Activated CD4-positive, alpha-beta T cell treated with anti-CD3 and anti-CD28 coated beads, Interleukin-2, amount 50 U/mL, for 4 hours (primary cell): ENCODE measurements around the gene LRRC7.
"Not testable (repeated sequence)": the region's sequence is repeated elsewhere in the genome, so short reads cannot be mapped to it uniquely, and the experiment has no call there.

Experiments
- DNase-seq, 2 experiments: peaks; one replicate each; pipeline ENCODE4 v3.0.0-alpha.2; 2020

The LRRC7 gene

GRCh38 chr1:69702085-69702484, 134.4 kb downstream of the LRRC7 start:
- DNase-seq: no peak

GRCh38 chr1:69706473-69706872, 138.8 kb downstream of the LRRC7 start:
- DNase-seq: no peak

DNA sequence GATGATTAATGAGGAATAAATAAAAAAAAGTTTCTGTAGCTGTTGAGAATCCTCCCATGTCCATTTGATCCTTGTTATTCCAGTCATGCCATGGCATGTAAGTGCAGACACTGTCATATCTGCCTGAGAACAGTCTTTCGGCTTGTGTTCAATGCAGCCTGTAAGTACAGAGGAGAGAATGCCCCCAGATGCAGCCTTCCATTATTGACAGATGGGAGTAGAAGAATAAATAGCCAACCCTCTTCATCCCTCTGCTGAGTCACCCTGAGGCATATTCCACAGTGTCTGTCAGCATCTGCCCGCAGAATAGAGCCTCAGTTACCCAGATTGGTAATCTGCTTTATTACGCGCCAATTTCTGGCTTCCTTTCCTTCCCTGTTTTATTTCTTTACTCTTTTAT, 139.4 kb downstream of the LRRC7 start:
- DNase-seq: no peak

DNA sequence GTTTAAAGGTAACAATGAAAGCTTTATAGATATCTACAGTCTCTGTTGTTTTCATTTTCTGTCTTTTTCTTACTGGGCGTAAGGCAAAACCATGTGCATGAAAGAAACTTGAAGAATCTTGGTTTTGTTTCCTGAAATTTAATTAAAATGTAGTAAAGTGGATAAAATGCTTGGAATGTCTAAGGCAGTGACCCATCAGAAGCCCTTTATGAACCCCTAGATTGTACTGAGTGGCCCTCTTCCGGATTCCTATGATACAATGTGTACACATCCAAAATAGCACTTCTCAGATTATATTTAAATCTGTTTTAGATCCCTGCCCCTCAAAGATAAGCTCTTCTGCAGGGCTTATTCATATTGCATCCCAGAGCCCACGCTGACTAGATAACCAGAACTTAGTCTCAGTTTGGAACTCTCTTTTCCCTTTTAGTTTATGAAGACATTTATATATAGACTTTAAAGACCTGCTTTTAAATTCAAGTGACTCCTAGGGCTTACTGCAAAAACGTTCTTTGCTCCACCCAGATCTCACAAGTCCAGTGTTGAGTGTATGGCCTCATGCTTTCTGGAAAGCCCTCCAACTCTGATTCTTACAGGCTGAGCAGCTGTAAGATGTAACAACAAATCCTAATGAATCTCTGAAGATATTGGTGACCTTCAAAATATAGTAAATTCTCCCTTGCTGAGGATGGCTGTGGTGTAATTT, 142.9 kb downstream of the LRRC7 start:
- no peak for DNase-seq

DNA sequence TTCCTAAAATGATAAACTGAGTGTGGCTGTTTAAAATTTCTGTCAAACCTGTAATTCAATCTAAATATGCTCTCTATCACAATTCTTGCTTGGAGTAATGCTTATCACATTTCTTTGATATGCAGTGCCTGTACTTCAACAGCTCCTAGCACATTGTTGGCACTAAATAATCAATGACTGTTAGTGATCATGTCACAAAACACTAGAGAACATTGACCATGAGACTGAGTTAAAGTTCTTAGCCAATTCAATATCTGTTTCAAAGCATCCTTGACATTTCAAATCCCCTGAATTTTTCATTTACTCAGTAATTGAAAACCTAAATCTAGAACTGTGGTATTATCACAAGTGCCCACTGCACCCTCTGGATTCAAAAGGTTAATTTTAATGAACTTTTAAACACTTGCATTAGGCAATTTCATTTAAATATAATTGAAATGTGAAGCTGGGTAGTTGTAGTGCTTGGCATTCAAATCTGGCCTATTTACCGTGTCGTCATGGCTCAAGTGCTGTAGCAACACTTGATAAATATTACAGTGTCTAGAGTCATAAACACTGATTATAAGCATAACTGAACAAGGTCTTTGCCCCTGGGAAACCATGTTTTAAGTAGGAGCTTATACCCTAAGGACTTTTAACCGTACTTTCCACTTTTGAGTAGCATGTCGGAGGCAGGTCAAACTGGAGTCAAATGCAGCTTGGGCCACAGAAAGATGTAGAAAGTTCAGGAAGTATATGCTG, 143.6 kb downstream of the LRRC7 start:
- DNase-seq: no peak

- DNase-seq: not testable (repeated sequence)
Measured at GRCh38 chr1:69717834-69718233, 150.1 kb downstream of the LRRC7 start.

GRCh38 chr1:69728206-69728605, 160.5 kb downstream of the LRRC7 start:
- DNase-seq: no peak

GRCh38 chr1:69733061-69733460, 165.3 kb downstream of the LRRC7 start:
- no peak for DNase-seq

- no peak for DNase-seq
Measured at GRCh38 chr1:69737527-69738185, 169.9 kb downstream of the LRRC7 start.

GRCh38 chr1:69738458-69739250, 170.9 kb downstream of the LRRC7 start:
- DNase-seq: no peak

- DNase-seq: no peak
Measured at GRCh38 chr1:69739251-69739605, 171.5 kb downstream of the LRRC7 start.

GRCh38 chr1:69743146-69743545, 175.4 kb downstream of the LRRC7 start:
- no peak for DNase-seq

- no peak for DNase-seq
Measured at GRCh38 chr1:69744381-69744780, 176.7 kb downstream of the LRRC7 start.

DNA sequence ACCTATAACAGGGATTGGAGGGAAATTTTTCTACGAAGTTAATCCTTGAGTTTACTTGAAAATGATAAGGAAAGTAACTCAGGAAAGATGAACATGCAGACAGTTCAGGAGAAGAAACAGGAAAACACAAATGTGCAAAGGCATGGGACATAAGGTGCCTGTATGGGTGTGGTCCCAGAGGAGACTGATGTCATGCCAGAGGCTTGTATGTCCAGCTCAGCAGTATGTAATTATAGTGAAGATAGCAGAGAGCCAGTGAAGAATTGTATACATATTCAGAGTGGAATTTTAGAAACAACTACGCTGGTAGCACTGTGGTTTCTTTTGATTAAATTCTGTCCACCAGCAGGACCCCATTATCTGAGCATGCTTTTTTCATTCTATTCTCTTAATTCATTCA, 179.5 kb downstream of the LRRC7 start:
- DNase-seq: no peak

GRCh38 chr1:69750638-69751037, 182.9 kb downstream of the LRRC7 start:
- DNase-seq: no peak

- DNase-seq: no peak
Measured at GRCh38 chr1:69752831-69753230, 185.1 kb downstream of the LRRC7 start.

DNA sequence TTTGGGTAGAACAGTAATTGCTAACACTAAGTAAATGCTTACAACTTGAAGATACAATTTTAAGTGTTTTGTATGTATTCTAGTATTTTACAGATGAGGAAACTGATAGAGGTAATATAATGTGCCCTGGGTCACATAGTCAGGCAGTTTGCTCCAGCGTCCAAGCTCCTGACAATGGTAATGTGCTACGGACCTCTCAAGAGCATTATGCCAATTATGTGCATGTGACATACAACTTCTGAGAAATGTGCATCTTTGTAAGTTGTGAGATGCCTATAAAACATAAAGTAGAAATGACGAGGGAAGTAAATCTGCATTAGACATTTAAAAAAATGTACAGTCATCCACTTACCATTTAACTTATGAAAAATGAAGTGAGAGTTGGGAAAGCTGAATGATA, 186.8 kb downstream of the LRRC7 start:
- no peak for DNase-seq

- no peak for DNase-seq
Measured at GRCh38 chr1:69755647-69756046, 187.9 kb downstream of the LRRC7 start.

DNA sequence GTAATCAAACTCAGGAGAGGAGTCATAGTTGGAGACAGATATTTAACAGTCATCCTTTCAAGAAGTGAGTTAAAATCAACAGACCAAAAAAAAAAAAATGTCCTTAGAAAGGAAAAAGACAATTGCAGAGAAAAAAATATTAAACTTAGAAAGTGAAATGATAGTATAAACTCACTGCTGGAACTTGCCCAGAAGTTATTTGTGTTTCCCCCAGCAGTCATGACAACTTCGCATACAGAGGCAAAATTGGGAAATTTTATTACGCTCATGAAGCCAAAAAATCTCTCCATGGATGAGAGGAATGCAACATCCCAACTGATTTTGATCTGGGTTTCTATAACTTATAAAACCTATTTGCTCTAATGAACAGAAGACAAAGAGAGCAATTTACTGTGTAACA, 198.2 kb downstream of the LRRC7 start:
- no peak for DNase-seq

DNA sequence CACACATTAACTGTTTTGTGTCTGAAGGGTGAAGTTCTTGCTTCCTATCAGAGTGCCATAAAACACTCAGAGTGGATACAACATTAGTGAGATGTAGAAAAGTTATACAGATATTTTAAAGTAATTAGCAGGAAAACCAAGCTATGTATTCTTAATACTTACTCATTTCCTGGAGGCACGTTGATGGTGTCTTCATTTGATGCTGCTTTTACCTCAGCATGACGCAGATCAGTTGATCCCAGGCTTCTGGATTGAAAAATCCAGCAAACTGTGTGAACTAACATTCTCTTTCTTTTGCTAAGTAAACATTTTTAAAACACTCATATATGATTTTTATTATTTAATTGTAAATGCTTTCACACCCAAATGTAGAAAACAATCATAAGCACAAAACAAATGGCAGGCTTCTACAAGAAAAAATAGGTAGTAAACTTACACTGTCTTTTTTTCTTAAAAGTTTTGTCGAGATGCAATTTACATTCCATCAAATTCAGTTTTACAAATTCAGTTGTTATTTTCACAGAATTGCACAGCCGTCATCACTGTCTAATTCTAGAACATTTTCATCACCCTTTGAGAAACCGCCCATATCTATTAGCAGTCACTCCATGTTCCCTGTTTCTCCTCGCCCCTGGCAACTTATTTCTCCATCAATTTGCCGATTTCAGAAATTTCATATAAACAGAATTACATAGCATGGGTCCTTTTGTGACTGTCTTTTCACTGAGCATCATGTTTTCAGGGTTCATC, 198.9 kb downstream of the LRRC7 start:
- DNase-seq: no peak

DNA sequence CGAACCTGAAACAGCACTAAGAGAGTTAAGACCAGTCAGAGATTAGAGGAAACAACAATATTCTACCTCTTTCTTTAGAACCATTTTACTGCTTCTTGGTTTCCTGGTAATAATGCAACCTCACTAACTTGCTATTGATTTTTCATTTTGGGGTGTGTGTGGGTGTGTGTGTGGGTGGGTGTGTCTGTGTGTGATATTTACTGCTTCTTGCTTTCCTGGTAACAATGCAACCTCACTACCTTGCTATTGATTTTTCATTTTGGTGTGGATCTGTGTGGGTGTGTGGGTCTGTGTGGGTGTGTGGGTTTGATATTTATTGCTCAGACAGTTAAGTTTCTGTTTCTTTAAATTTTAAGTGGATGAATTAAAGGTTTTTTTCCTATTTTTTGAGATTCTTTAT, 208.8 kb downstream of the LRRC7 start:
- DNase-seq: peak; percentile 5 to 10

GRCh38 chr1:69777423-69777822, 209.7 kb downstream of the LRRC7 start:
- DNase-seq: no peak

- no peak for DNase-seq
Measured at GRCh38 chr1:69777971-69778370, 210.2 kb downstream of the LRRC7 start.
